RWPE1 (cell line): ENCODE measurements around the gene CCT7.
"Not testable (repeated sequence)": the region's sequence is repeated elsewhere in the genome, so short reads cannot be mapped to it uniquely, and the experiment has no call there.

Experiments
- CTCF ChIA-PET: fragments of 350-600 bp; sonication (Branson Sonifier 250); formaldehyde crosslinking; extraction: SDS; loops from one replicate; lab custom pipeline; 2021; lab: Yijun Ruan, JAX
- POLR2A ChIA-PET: fragments of 400-600 bp; formaldehyde crosslinking; extraction: SDS; loops from one replicate; lab custom pipeline; 2020; ENCODE audit warnings: antibody characterized with exemption; ENCODE audit not compliant: low non-redundant PET; lab: Yijun Ruan, JAX
- DNase-seq: peaks from one replicate; pipeline ENCODE4 v3.0.0; 2012; ENCODE audit warnings: low spot score
- H3K27ac ChIP-seq: fragments of 450-650 bp; 2 replicates; pipeline ENCODE4 v1.5.1; 2017
- TF ChIP-seq, protein P1 (sequence below): fragments of 450-650 bp; conservative IDR thresholded peaks from 2 replicates; pipeline ENCODE4 v1.5.1; 2017; ENCODE audit warnings: low read depth, mild to moderate bottlenecking

The CCT7 gene

DNA sequence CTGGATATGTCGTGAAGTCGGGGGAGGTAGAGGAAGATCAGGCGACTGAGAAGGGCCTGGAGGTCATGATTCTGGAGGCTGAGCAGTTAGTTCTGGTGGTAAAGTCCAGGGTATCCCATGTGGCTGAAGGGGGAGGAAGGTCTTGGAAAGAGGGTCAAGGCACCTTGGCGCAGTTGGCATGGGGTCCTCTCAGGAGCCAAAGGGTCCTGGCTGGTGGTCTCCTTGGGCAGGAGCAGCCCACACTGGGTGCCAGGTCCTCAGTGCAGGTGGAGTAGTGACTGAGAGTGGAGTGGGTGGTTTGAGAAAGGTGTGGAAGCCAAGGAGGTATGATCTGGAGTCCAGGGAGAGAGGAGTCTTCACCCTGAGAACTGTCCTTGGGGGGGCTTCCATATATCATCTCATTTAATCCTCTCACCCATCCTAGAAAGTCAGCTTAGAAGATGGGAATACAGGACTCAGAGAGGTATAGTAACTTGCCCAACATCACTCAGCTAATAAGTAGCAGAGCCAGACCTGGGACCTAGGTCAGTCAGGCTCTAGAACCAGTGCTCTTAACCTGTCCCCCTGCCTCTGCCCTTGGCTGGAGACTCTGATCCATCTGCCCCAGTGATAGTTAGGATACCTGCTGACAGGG is 25.7 kb downstream of the CCT7 start:
- TF ChIP-seq, protein P1, sequence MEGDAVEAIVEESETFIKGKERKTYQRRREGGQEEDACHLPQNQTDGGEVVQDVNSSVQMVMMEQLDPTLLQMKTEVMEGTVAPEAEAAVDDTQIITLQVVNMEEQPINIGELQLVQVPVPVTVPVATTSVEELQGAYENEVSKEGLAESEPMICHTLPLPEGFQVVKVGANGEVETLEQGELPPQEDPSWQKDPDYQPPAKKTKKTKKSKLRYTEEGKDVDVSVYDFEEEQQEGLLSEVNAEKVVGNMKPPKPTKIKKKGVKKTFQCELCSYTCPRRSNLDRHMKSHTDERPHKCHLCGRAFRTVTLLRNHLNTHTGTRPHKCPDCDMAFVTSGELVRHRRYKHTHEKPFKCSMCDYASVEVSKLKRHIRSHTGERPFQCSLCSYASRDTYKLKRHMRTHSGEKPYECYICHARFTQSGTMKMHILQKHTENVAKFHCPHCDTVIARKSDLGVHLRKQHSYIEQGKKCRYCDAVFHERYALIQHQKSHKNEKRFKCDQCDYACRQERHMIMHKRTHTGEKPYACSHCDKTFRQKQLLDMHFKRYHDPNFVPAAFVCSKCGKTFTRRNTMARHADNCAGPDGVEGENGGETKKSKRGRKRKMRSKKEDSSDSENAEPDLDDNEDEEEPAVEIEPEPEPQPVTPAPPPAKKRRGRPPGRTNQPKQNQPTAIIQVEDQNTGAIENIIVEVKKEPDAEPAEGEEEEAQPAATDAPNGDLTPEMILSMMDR = no peak
- DNase-seq = no peak
- ChIA-PET CTCF (interaction anchor here (0.6 to 1.3 kb wide), 6 partner anchors 12 to 175 kb away, joined by 3 to 7 read pairs (median 4); partner anchors contain the start of genes CCT7 and PRADC1), POLR2A (no interaction called here)
- H3K27ac ChIP-seq = no peak overlapping the region

DNA sequence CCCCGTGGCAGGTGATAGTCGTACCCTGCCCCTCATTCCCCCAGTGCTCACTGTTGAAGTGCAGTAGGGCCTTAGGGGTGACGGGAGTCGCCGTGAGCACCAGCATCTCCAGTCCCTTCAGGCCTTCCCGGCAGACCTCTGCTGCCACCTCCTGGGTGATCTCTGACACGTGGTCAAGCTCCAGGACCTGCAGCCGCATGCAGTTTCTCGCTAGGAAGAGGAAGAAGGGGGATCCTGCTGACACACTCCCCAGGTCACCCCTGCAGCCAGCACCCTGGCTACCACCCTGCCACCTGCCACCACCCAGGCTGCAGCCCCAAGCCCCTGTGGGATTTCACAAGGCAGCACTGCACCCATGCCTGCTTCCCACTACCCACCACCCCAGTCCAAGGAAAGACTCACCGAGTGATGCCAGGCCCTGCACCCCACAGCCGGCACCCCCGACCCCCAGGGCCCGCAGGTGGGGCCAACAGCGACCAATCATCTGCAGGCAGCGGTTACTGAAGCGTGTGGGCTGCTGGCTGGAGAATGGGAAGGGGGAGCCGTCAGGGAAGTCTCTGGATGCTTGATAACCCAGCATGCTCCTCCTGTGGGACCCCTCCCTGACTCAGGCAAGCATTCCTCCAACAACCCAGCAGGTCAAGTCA is 26.4 kb downstream of the CCT7 start:
- POLR2A ChIA-PET = no interaction called here
- TF ChIP-seq, protein P1 = peak; percentile 44
- peak; percentile 67 for DNase-seq
- CTCF ChIA-PET = interaction anchor here (0.5 to 1.3 kb wide), 12 partner anchors 8 to 375 kb away, joined by 3 to 5 read pairs (median 3); partner anchors contain the start of genes CCT7 and PRADC1
- H3K27ac ChIP-seq = no peak overlapping the region

DNA sequence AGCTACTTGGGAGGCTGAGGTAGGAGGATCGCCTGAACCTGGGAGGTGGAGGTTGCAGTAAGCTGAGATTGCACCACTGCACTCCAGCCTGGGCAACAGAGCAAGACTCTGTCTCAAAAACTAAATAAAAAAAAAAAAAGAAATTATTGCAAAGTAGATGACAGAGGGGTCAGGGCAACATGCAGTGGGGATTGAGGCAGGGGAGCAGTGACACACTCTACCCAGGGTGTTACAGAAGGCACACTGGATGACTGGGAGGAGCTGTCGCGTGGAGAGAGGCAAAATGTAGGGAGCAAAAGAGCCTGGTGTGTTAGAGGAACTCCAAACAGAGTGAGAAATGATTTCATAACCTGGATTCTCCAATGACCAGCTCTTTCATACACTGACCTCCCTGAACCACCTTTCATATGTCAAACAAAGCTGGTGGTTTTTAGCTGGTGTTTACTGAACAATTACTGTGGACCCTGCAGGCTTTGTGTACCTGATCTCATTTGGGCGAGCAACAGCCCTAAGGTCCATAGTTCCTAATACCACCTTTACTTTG is 28.1 kb downstream of the CCT7 start:
- TF ChIP-seq, protein P1 = no peak
- ChIA-PET POLR2A (no interaction called here), CTCF (no interaction called here)
- no peak for DNase-seq
- H3K27ac ChIP-seq = no peak overlapping the region

DNA sequence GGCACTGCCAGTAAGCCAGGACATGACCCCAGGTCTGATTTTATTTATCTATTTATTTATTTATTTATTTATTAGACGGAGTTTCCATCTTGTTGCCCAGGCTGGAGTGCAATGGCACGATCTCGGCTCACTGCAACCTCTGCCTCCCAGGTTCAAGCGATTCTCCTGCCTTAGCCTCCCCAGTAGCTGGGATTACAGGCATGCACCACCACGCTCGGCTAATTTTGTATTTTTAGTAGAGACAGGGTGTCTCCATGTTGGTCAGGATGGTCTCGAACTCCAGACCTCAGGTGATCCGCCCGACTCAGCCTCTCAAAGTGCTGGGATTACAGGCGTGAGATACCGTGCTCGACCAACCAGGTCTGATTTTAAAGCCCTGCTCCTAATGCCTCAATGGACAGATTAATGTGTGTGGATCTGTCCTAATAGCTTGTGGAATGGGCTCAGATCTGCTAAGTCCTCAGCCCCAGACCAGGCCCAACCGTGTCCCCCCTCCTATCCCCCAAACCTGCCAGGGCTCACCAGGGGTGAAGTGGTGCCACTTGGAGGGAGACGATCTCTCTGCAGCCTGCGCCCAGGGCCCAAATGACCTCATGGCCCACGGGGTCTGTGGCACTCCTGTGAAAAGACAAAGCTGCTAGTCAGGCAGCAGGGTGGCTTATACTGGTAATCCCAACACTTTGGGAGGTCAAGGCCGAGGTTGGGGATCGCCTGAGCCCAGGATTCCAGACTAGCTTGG is 28.8 kb downstream of the CCT7 start:
- POLR2A ChIA-PET, H3K27ac ChIP-seq, DNase-seq: not testable (repeated sequence)
- CTCF ChIA-PET = interaction anchor here (0.6 to 1.1 kb wide), 3 partner anchors 83 to 382 kb away, joined by 3 to 5 read pairs (median 5); no protein-coding TSS in a partner anchor

DNA sequence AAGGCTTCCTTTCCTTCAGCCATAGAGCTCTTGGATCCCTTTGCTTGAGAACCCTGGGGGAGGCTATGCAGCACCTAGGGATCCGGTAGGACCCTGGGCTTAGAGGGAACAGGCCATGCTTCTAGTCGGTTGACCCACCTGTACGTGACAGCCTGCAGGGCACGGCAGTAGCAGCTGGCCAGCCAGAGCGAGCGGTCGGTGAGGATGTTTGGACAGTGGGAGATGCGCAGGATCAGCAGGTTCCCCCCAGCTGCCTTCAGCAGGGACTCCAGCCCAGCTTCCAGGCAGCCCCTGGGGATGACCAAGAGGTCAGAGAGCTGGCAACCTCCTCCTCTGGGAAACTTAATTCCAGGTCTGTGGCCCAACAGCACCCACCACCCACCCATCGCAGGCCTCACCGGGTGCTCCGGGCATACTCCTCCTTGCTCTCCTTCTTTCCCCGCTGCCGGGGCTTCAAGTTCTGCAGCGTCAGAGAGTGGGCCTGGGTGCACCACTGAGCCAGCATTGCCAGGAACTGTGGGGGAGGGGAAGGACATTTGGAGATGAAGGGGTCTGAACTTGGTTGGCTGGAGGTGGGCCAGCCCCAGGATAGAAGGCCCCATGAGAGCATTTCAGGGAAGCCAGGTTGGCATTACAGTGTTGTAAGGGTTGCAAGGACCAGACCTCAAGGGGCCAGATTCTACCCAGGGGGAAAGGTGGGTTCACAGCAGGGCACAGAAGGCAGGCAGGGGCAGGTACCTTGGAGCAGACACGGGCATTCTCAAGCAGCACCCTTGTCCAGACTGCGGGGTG is 29.6 kb downstream of the CCT7 start:
- POLR2A ChIA-PET = no interaction called here
- TF ChIP-seq, protein P1 = no peak
- DNase-seq = no peak
- CTCF ChIA-PET = interaction anchor here (0.6 to 1.1 kb wide), 3 partner anchors 84 to 381 kb away, joined by 3 to 5 read pairs (median 5); no protein-coding TSS in a partner anchor
- no peak overlapping the region for H3K27ac ChIP-seq

DNA sequence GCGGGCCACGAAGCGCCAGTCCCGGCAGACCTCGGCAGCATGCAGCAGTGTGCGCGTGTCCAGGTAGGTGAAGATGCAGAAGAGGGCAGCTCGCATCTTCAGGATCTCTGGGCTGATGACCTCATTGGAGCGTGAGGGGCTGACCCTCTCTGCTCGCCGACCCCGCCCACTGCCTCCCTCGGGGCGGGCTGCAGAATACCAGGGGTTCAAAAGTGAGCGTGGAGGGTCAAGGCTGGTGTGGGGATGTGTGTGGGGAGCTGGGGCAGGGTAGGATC is 30.2 kb downstream of the CCT7 start:
- ChIA-PET POLR2A (no interaction called here), CTCF (no interaction called here)
- H3K27ac ChIP-seq = no peak overlapping the region

More for the DNA sequence above, 30.2 kb downstream of the CCT7 start:
- TF ChIP-seq, protein P1 = no peak
- DNase-seq = no peak
